GM12865 (cell line): Measurements from ENCODE around the gene SLC38A1.
"Not testable (repeated sequence)": the region's sequence is repeated elsewhere in the genome, so short reads cannot be mapped to it uniquely, and the experiment has no call there.

Experiments used
- DNase-seq: peaks from one replicate; pipeline ENCODE4 v3.0.0; 2010; ENCODE audit warnings: low read depth
- H3K4me3 ChIP-seq: 2 replicates; pipeline ENCODE4 v1.5.1; 2011; ENCODE audit warnings: mild to moderate bottlenecking, low read depth, low read length, control low read depth
- TF ChIP-seq, protein P1 (sequence below): IDR thresholded peaks from 2 replicates; pipeline ENCODE4 v1.5.1; 2011; ENCODE audit warnings: low read length, control low read depth, low read depth, inconsistent platforms; ENCODE audit not compliant: insufficient read depth; ENCODE audit errors: missing control alignments

The SLC38A1 gene

DNA sequence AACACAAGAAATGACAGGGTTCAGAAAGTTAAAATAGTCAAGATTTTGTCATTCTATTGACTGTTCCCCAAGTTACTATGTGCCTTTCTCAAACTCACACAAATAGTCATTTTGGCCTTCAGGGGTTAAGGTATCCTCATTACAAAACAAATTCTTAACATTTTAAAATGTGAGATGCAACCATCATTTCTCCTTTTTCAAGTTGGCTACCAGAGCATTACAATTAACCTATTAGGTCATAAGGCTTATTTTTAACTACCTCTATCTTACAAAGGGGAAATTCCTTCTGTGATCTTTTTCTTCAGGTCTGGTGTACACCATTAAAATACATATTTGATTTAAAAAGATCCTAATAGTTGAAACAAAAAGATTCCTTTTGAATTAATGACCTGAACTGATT, 61.2 kb downstream of the SLC38A1 start:
- TF ChIP-seq, protein P1, sequence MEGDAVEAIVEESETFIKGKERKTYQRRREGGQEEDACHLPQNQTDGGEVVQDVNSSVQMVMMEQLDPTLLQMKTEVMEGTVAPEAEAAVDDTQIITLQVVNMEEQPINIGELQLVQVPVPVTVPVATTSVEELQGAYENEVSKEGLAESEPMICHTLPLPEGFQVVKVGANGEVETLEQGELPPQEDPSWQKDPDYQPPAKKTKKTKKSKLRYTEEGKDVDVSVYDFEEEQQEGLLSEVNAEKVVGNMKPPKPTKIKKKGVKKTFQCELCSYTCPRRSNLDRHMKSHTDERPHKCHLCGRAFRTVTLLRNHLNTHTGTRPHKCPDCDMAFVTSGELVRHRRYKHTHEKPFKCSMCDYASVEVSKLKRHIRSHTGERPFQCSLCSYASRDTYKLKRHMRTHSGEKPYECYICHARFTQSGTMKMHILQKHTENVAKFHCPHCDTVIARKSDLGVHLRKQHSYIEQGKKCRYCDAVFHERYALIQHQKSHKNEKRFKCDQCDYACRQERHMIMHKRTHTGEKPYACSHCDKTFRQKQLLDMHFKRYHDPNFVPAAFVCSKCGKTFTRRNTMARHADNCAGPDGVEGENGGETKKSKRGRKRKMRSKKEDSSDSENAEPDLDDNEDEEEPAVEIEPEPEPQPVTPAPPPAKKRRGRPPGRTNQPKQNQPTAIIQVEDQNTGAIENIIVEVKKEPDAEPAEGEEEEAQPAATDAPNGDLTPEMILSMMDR, result no peak
- no peak overlapping the region for H3K4me3 ChIP-seq
- no peak for DNase-seq

DNA sequence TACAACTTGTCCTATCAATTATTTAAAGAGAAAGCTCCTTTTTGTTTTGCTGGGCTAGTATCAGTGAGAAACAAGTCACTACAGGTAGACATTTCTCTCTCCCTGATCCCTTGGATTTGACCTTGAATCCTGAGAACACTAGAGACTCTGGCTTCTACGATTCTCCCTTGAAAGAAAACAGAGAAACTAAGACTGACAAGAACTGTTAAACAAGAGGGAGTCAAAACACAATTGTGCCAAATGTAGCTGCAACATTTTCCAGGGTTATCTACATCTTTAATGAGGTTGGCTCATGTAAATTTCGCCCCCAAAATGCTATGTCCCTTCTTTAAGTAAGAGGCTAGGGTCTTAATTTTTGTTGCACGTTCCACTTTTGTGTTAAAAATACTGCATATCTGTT, 62.4 kb downstream of the SLC38A1 start:
- TF ChIP-seq, protein P1, result no peak
- no peak overlapping the region for H3K4me3 ChIP-seq
- DNase-seq, result no peak

DNA sequence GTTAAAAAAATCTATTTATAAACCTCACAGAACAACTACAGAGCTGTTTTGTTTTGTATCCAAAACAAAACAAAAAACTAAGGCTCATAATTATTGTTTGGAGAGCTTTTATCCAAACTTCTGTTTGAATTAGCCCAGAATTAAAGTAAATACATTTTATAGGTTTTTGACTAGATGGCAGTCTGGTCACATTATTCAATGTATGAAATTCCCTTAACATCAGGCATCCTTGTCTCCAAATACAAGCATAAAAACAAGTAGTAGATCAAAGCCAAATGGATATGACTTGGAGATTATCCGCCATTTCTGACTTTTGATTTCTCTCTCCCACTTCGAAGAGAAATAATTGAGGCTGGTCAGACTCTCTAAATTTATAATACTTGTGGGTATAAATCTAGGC, 63.5 kb downstream of the SLC38A1 start:
- no peak for DNase-seq
- H3K4me3 ChIP-seq, result no peak overlapping the region
- TF ChIP-seq, protein P1, result no peak

DNA sequence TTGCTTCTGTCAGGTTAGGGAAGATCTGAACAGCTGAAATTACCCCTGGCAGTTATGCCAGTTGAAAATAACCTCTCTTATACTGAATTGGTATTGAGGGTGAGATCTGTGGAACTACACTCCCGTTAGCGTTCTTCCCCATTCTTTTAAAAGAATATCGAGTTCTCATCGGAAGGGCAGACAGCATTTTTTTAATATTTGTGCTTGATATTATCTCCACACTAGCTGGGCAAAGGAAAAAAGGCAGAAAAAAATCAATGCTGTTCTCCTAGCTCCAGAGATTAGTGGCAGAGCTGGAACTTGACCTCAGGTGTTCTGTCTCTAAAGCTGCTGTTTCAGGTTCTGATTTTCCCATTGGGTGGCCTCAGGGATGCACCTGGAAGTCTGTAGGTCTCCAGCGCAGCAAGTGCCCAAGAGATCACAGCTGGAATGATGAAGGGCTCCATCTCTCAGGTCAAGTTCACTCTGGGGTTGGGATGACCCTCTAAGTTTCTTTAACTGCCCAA, 67.5 kb downstream of the SLC38A1 start:
- no peak for DNase-seq
- TF ChIP-seq, protein P1, result no peak
- H3K4me3 ChIP-seq, result no peak overlapping the region

DNA sequence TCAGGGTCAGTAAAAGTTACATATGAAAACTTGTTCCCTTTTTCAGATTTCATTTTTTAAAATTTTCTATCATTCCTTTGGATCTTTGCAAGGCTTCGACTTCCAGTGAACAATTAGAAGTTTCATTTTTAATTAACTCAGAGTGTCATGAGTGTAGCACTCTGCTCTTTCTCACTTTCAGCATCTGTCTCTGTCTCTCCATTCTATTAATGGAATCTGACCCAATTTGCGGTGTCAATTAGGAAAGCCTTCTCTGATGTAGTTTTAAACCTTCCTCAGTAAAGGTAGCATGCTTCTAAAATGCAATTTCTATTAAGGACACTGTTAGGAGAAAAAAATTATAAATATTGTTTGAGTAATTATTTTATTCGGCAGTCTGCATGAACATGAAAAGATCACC, 68.3 kb downstream of the SLC38A1 start:
- DNase-seq, result no peak
- TF ChIP-seq, protein P1, result no peak
- H3K4me3 ChIP-seq, result no peak overlapping the region

DNA sequence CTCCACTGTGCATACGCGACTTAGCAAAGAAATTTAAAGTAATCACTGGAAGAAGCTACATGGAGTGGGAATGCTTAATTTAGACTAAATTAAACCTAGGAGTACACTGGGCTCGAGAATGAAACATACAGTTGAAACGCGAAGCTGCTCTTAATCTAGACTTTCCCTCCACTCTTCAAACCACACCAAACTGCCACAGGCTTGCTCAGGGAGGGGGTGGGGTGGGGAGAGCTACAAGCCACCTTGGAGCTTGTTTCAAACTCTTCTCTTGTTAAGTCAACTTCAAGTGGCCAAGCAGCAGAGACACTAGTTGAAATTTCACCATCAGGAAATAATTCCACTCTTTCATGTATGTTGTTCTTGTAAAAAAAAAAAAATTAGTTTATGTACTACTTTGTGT, 69.9 kb downstream of the SLC38A1 start:
- TF ChIP-seq, protein P1, result no peak
- H3K4me3 ChIP-seq, result no peak overlapping the region
- no peak for DNase-seq

DNA sequence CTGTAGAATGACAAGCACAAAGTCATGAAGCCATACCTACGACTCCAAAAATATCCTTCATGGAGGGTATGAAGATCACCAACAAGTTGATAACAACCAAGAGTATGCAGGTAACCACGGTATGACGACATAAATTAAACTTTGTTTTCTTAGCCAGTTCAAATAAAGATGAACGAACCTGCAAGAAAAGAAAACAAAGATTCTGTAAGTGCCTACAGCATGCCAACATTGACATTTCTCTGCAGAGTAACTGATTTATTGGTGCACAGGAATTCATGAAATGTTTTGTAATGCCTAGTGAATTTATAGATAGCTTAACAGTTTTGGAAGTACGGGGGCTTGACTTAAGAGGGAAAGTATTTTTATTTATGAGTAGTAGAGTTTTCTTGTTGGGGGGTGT, 71.0 kb downstream of the SLC38A1 start:
- DNase-seq, result no peak
- TF ChIP-seq, protein P1, result no peak
- H3K4me3 ChIP-seq, result no peak overlapping the region

DNA sequence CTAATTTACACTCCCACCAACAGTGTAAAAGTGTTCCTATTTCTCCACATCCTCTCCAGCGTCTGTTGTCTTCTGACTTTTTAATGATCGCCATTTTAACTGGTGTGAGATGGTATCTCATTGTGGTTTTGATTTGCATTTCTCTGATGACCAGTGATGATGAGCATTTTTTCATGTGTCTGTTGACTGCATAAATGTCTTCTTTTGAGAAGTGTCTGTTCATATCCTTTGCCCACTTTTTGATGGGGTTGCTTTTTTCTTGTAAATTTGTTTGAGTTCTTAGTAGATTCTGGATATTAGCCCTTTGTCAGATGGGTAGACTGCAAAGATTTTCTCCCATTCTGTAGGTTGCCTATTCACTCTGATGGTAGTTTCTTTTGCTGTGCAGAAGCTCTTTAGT, 78.3 kb downstream of the SLC38A1 start:
- DNase-seq, result not testable (repeated sequence)

More for the DNA sequence above, 78.3 kb downstream of the SLC38A1 start:
- not testable (repeated sequence) for H3K4me3 ChIP-seq
